B cell (primary cell): ENCODE data around the gene DUSP7. TPM values are rescaled to one million over a fixed set of nuclear protein-coding genes. Genes with fewer than 3 reads are reported as not detected.

Source experiments
- ATAC-seq: fragments of 200-7000 bp; cut with Tn5 transposase; one replicate; pipeline ENCODE4 v1.10.0; 2021; ENCODE audit warnings: low read depth, mild to moderate bottlenecking, moderate number of reproducible peaks, moderate library complexity
- CTCF ChIA-PET: fragments of 350-600 bp; sonication (Branson Sonifier 250); formaldehyde crosslinking; loops from one replicate; lab custom pipeline; 2021; ENCODE audit warnings: antibody characterized with exemption, inconsistent platforms; lab: Charles Lee
- POLR2A ChIA-PET: fragments of 350-600 bp; sonication (Branson Sonifier 250); formaldehyde crosslinking; loops from one replicate; lab custom pipeline; 2021; ENCODE audit warnings: antibody characterized with exemption; lab: Charles Lee
- DNase-seq: peaks from one replicate; pipeline ENCODE4 v3.0.0; 2013
- H2AFZ ChIP-seq: 2 replicates; pipeline ENCODE4 v1.6.1; 2012; ENCODE audit warnings: mild to moderate bottlenecking, low read depth, low read length; ENCODE audit not compliant: insufficient read depth, poor library complexity, severe bottlenecking
- H3K27ac ChIP-seq, 2 donors: 1 replicate in 1 of 2; 2 replicates in 1 of 2; pipeline ENCODE4 v1.5.1; 2012 to 2013; ENCODE audit warnings: low read length in 2 of 2, mild to moderate bottlenecking in 2 of 2, moderate library complexity in 1 of 2
- H3K27me3 ChIP-seq, 4 experiments: fragments of 200-600 bp in 1 of 4; sonication (generic) in 1 of 4; replicated peaks in 1 of 4; 1 replicate in 2 of 4; 2 replicates in 2 of 4; pipeline versions ENCODE4 v1.6.1 to v1.7.0; 2013 to 2016; ENCODE audit warnings: low read length in 3 of 4, mild to moderate bottlenecking in 2 of 4, mixed read lengths in 1 of 4, moderate library complexity in 1 of 4; ENCODE audit not compliant: insufficient read depth in 4 of 4, control insufficient read depth in 3 of 4; ENCODE audit errors: control extremely low read depth in 1 of 4
- H3K36me3 ChIP-seq, 2 experiments: replicated peaks in 1 of 2; 1 replicate in 1 of 2; 2 replicates in 1 of 2; pipeline versions ENCODE4 v1.6.1 to v1.7.1; 2013; ENCODE audit warnings: low read length in 1 of 2; ENCODE audit not compliant: insufficient read depth in 2 of 2, control insufficient read depth in 1 of 2; ENCODE audit errors: control extremely low read depth in 1 of 2, extremely low read depth in 1 of 2
- H3K4me1 ChIP-seq, 2 donors: fragments of 200-600 bp in 1 of 2; sonication (generic) in 1 of 2; 1 replicate in 1 of 2; 2 replicates in 1 of 2; pipeline versions ENCODE4 v1.5.1 to v1.6.1; 2013 to 2017; ENCODE audit warnings: low read length in 2 of 2; ENCODE audit not compliant: control insufficient read depth in 2 of 2, insufficient read depth in 2 of 2
- H3K4me2 ChIP-seq: replicated peaks from 2 replicates; pipeline ENCODE3; 2012; ENCODE audit warnings: mild to moderate bottlenecking, low read depth, low read length; ENCODE audit not compliant: poor library complexity, severe bottlenecking
- H3K4me3 ChIP-seq, 5 experiments: fragments of 200-600 bp in 1 of 5; sonication (generic) in 1 of 5; 1 replicate in 3 of 5; 2 replicates in 2 of 5; pipeline versions ENCODE4 v1.5.1 to v1.7.0; 2011 to 2016; ENCODE audit warnings: low read length in 4 of 5, mild to moderate bottlenecking in 4 of 5, low read depth in 2 of 5, control low read depth in 1 of 5, moderate library complexity in 1 of 5; ENCODE audit not compliant: insufficient read depth in 1 of 5; ENCODE audit errors: control extremely low read depth in 1 of 5, extremely low read depth in 1 of 5
- H3K79me2 ChIP-seq: fragments of 200-600 bp; sonication (generic); one replicate; pipeline ENCODE4 v1.6.0; 2016; ENCODE audit warnings: low read length; ENCODE audit not compliant: control insufficient read depth, insufficient read depth
- H3K9ac ChIP-seq: fragments of 200-600 bp; sonication (generic); 2 replicates; pipeline ENCODE4 v1.6.1; 2017; ENCODE audit warnings: mild to moderate bottlenecking, low read length, moderate library complexity
- H3K9me3 ChIP-seq, 3 donors: one replicate each; pipeline versions ENCODE4 v1.6.1 to v1.7.1; 2013; ENCODE audit warnings: low read length in 2 of 3; ENCODE audit not compliant: control insufficient read depth in 2 of 3, insufficient read depth in 1 of 3; ENCODE audit errors: control extremely low read depth in 1 of 3
- H4K20me1 ChIP-seq: 2 replicates; pipeline ENCODE4 v1.6.0; 2012; ENCODE audit warnings: mild to moderate bottlenecking, low read length; ENCODE audit not compliant: insufficient read depth, control insufficient read depth, poor library complexity, severe bottlenecking
- H3K27ac Mint-ChIP-seq: one replicate; pipeline ENCODE4 v1.8.0; 2021; ENCODE audit warnings: mixed read lengths
- H3K27me3 Mint-ChIP-seq: one replicate; pipeline ENCODE4 v1.8.0; 2021; ENCODE audit warnings: mixed read lengths
- H3K4me1 Mint-ChIP-seq: one replicate; pipeline ENCODE4 v1.8.0; 2021; ENCODE audit warnings: mixed read lengths
- H3K4me3 Mint-ChIP-seq: one replicate; pipeline ENCODE4 v1.8.0; 2021; ENCODE audit warnings: mixed read lengths
- H3K9me3 Mint-ChIP-seq: one replicate; pipeline ENCODE4 v1.8.0; 2022; ENCODE audit warnings: mixed read lengths; ENCODE audit not compliant: insufficient read depth
- EZH2 ChIP-seq: IDR thresholded peaks from 2 replicates; pipeline ENCODE4 v1.6.1; 2012; ENCODE audit warnings: borderline replicate concordance, low read depth, mild to moderate bottlenecking, moderate library complexity, low read length; ENCODE audit not compliant: insufficient read depth, poor library complexity, severe bottlenecking
- WGBS: methylation state at CpG from one replicate; pipeline ENCODE4 v1.1.5; 2013; ENCODE audit warnings: missing lambda C conversion rate; ENCODE audit not compliant: insufficient coverage; 5-methylcytosine and 5-hydroxymethylcytosine counted together
- intact Hi-C: fragments of 100-400 bp; cut with micrococcal nuclease; formaldehyde crosslinking; loops from one replicate; pipeline ENCODE4 v1.10.0; 2022
- polyA minus RNA-seq: library from RNA; depleted of rRNA, polyadenylated mRNA; stranded (reverse); fragments of >200 nt; gene quantifications from 2 replicates; pipeline ENCODE4 v1.2.3, GENCODE V29; 2012
- polyA plus RNA-seq: library from polyadenylated mRNA; depleted of rRNA; stranded (reverse); fragments of >200 nt; gene quantifications from 2 replicates; pipeline ENCODE4 v1.2.3, GENCODE V29; 2012
- total RNA-seq, 2 donors: library from RNA; stranded (reverse); fragments of 120-200 nt in 1 of 2; gene quantifications; 1 replicate in 1 of 2; 2 replicates in 1 of 2; pipeline versions ENCODE4 v1.2.3 to v1.2.4, GENCODE V29; 2013 to 2022
- TF ChIP-seq, protein P1 (sequence below): fragments of 200-600 bp; IDR thresholded peaks from one replicate; pipeline ENCODE4 v1.8.0; 2022; ENCODE audit warnings: antibody characterized with exemption, mild to moderate bottlenecking

The DUSP7 gene, protein sequence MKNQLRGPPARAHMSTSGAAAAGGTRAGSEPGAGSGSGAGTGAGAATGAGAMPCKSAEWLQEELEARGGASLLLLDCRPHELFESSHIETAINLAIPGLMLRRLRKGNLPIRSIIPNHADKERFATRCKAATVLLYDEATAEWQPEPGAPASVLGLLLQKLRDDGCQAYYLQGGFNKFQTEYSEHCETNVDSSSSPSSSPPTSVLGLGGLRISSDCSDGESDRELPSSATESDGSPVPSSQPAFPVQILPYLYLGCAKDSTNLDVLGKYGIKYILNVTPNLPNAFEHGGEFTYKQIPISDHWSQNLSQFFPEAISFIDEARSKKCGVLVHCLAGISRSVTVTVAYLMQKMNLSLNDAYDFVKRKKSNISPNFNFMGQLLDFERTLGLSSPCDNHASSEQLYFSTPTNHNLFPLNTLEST
- total RNA-seq (6.9 TPM in 2 replicates), polyA plus RNA-seq (2.9 and 5.1 TPM in 2 replicates), polyA minus RNA-seq (8.6 and 10.5 TPM in 2 replicates)
- 4.0 TPM for total RNA-seq (2013)

DNA sequence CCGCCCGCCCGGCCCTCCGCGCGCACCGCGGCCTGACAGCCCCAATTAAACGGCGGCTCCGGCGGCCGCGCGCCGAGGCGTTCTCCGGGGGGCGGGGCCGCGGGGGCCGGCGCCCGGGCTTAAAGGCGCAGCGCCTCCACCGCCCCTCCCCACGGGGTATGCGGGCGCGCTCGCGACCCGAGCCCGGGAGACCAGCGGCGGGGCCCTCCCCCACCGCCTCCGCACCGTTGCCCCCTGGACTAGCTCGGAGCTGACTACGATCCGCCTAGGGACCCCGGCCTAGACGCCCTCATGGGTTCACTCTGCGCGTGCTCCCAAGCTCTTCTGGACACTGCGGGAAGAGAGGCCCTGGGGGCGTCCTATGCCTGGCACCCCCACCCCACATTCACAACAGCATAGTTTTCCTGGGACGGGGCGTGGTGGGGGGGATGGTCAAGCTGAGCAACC, at the start of gene DUSP7:
DUSP7 (minus strand) TSS at position 51 of the 447 bp plus-strand sequence. CDS start 205 bp downstream, outside the sequence.
- CTCF ChIA-PET, result interaction anchor here (0.5 to 2.1 kb wide), 15 partner anchors 10 to 235 kb away, joined by 3 to 15 read pairs (median 4); partner anchors contain the start of genes PARP3, POC1A, RPL29 and RRP9
- H3K9me3 ChIP-seq, result no peaks in the 10 kb centered on the region
- H3K4me2 ChIP-seq, result peak within 1 kb of the TSS; percentile 99
- H4K20me1 ChIP-seq, result no peaks in the 10 kb centered on the region
- Mint-ChIP-seq H3K9me3 (no peaks in the 10 kb centered on the region), H3K27ac (peak within 1 kb of the TSS; percentile 94), H3K4me1 (peaks cover 54% of the 10 kb centered on the region), H3K4me3 (peak within 1 kb of the TSS; percentile 95), H3K27me3 (no peaks in the 10 kb centered on the region)
- no peaks in the 10 kb centered on the region for H3K79me2 ChIP-seq
- H3K36me3 ChIP-seq, result no peaks in the 10 kb centered on the region
- H3K27me3 ChIP-seq, result no peaks in the 10 kb centered on the region
- H3K27ac ChIP-seq, result peak within 1 kb of the TSS; percentile 79 to 83
- peak within 1 kb of the TSS; percentile 87 for H2AFZ ChIP-seq
- TF ChIP-seq, protein P1, sequence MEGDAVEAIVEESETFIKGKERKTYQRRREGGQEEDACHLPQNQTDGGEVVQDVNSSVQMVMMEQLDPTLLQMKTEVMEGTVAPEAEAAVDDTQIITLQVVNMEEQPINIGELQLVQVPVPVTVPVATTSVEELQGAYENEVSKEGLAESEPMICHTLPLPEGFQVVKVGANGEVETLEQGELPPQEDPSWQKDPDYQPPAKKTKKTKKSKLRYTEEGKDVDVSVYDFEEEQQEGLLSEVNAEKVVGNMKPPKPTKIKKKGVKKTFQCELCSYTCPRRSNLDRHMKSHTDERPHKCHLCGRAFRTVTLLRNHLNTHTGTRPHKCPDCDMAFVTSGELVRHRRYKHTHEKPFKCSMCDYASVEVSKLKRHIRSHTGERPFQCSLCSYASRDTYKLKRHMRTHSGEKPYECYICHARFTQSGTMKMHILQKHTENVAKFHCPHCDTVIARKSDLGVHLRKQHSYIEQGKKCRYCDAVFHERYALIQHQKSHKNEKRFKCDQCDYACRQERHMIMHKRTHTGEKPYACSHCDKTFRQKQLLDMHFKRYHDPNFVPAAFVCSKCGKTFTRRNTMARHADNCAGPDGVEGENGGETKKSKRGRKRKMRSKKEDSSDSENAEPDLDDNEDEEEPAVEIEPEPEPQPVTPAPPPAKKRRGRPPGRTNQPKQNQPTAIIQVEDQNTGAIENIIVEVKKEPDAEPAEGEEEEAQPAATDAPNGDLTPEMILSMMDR, result no peak
- no peak for TF ChIP-seq EZH2
- WGBS, result 0% methylated on average over 45 of the region's 51 CpGs
- H3K4me3 ChIP-seq, result peak within 1 kb of the TSS; percentile 38 to 88 (median 78)
- intact Hi-C loops, result loop anchor here (2.0 to 10.0 kb wide), 6 partner anchors 66 to 478 kb away; partner anchors contain the start of genes ABHD14A, ABHD14B, GLYCTK and NT5DC2
- DNase-seq (peak; percentile 81), ATAC-seq (peak; percentile 31)
- POLR2A ChIA-PET, result interaction anchor here (0.7 to 1.4 kb wide), 7 partner anchors 11 to 1736 kb away, joined by 3 to 10 read pairs (median 3); partner anchors contain the start of genes POC1A, RPL29 and WDR82
- H3K4me1 ChIP-seq, result peaks cover 43 to 57% of the 10 kb centered on the region in 2 donors
- peak within 1 kb of the TSS; percentile 82 for H3K9ac ChIP-seq
